Measurements from ENCODE around the gene KIAA1217.

KIAA1217 gene

GRCh38 chr10:24542314-24543270 is 333.7 kb downstream of the KIAA1217 start:
- no peaks in the 10 kb centered on the region for H3K36me3 ChIP-seq (ENCODE audit: control insufficient read depth, low read length)
- H3K4me3 ChIP-seq (ENCODE audit: low read length): no peak overlapping the region
- H3K27me3 ChIP-seq (ENCODE audit: control insufficient read depth, low read length): no peaks in the 10 kb centered on the region
- no peaks in the 10 kb centered on the region for H3K9me3 ChIP-seq (ENCODE audit: control insufficient read depth, insufficient read depth, low read length)
- no peak overlapping the region for H3K27ac ChIP-seq (ENCODE audit: low read depth, low read length)
- H3K79me2 ChIP-seq (ENCODE audit: control insufficient read depth, low read length): no peaks in the 10 kb centered on the region
- H3K4me1 ChIP-seq (ENCODE audit: control insufficient read depth, low read length): no peaks in the 10 kb centered on the region
- H3K4me2 ChIP-seq (ENCODE audit: low read length): no peak overlapping the region
- H3K9me2 ChIP-seq (replicated peaks; ENCODE audit: control insufficient read depth, low read length): no peaks in the 10 kb centered on the region
- H4K20me1 ChIP-seq (ENCODE audit: control insufficient read depth, insufficient read depth, low read depth, low read length): no peaks in the 10 kb centered on the region
- TF ChIP-seq CTCF (IDR thresholded peaks at IDR 0.05; ENCODE audit: low read depth, low read length, poor library complexity, severe bottlenecking): no peak
- no peak for TF ChIP-seq EZH2phosphoT487 (IDR thresholded peaks at IDR 0.05; ENCODE audit: borderline replicate concordance, low read length)
- no peaks in the 10 kb centered on the region for H3F3A ChIP-seq (ENCODE audit: control insufficient read depth, insufficient read depth)

- Histone ChIP-seq H3K36me3 (ENCODE audit: control insufficient read depth, low read length) (no peaks in the 10 kb centered on the region), H3K4me3 (ENCODE audit: low read length) (no peak overlapping the region), H3K4me1 (ENCODE audit: control insufficient read depth, low read length) (no peaks in the 10 kb centered on the region), H4K20me1 (ENCODE audit: control insufficient read depth, insufficient read depth, low read depth, low read length) (no peaks in the 10 kb centered on the region), H3K27ac (ENCODE audit: low read depth, low read length) (no peak overlapping the region), H3K27me3 (ENCODE audit: control insufficient read depth, low read length) (no peaks in the 10 kb centered on the region), H3F3A (ENCODE audit: control insufficient read depth, insufficient read depth) (no peaks in the 10 kb centered on the region), H3K79me2 (ENCODE audit: control insufficient read depth, low read length) (no peaks in the 10 kb centered on the region), H3K9me3 (ENCODE audit: control insufficient read depth, insufficient read depth, low read length) (no peaks in the 10 kb centered on the region), H3K4me2 (ENCODE audit: low read length) (no peak overlapping the region), H3K9me2 (replicated peaks; ENCODE audit: control insufficient read depth, low read length) (no peaks in the 10 kb centered on the region)
- TF ChIP-seq CTCF (IDR thresholded peaks at IDR 0.05; ENCODE audit: low read depth, low read length, poor library complexity, severe bottlenecking) (no peak), EZH2phosphoT487 (IDR thresholded peaks at IDR 0.05; ENCODE audit: borderline replicate concordance, low read length) (no peak)
Observed at GRCh38 chr10:24544776-24545175, 335.8 kb downstream of the KIAA1217 start.

GRCh38 chr10:24545585-24545984 is 336.6 kb downstream of the KIAA1217 start:
- Histone ChIP-seq H3K36me3 (ENCODE audit: control insufficient read depth, low read length) (no peaks in the 10 kb centered on the region), H3K27me3 (ENCODE audit: control insufficient read depth, low read length) (no peaks in the 10 kb centered on the region), H3F3A (ENCODE audit: control insufficient read depth, insufficient read depth) (no peaks in the 10 kb centered on the region), H3K4me2 (ENCODE audit: low read length) (no peak overlapping the region), H3K4me1 (ENCODE audit: control insufficient read depth, low read length) (no peaks in the 10 kb centered on the region), H3K27ac (ENCODE audit: low read depth, low read length) (no peak overlapping the region), H3K79me2 (ENCODE audit: control insufficient read depth, low read length) (no peaks in the 10 kb centered on the region), H3K9me2 (replicated peaks; ENCODE audit: control insufficient read depth, low read length) (no peaks in the 10 kb centered on the region), H3K4me3 (ENCODE audit: low read length) (no peak overlapping the region), H4K20me1 (ENCODE audit: control insufficient read depth, insufficient read depth, low read depth, low read length) (no peaks in the 10 kb centered on the region), H3K9me3 (ENCODE audit: control insufficient read depth, insufficient read depth, low read length) (no peaks in the 10 kb centered on the region)
- no peak for TF ChIP-seq CTCF (IDR thresholded peaks at IDR 0.05; ENCODE audit: low read depth, low read length, poor library complexity, severe bottlenecking)
- TF ChIP-seq EZH2phosphoT487 (IDR thresholded peaks at IDR 0.05; ENCODE audit: borderline replicate concordance, low read length): no peak
